WERI-Rb-1 (cell line): ENCODE data around the gene MYT1.
"Not testable (repeated sequence)": the region's sequence is repeated elsewhere in the genome, so short reads cannot be mapped to it uniquely, and the experiment has no call there.

Source experiments
- DNase-seq: peaks from one replicate; pipeline ENCODE4 v3.0.0-alpha.2; 2020
- H3K27ac ChIP-seq: fragments of 250-450 bp; sonication (Bioruptor Pico); 2 replicates; pipeline ENCODE4 v1.5.1; 2020; ENCODE audit warnings: mild to moderate bottlenecking, moderate library complexity
- H3K27me3 ChIP-seq: fragments of 250-450 bp; sonication (Bioruptor Pico); 2 replicates; pipeline ENCODE4 v1.5.1; 2021; ENCODE audit warnings: mild to moderate bottlenecking, low read depth, moderate library complexity; ENCODE audit not compliant: insufficient read depth, severe bottlenecking
- H3K36me3 ChIP-seq: fragments of 250-450 bp; sonication (Bioruptor Pico); 2 replicates; pipeline ENCODE4 v1.5.1; 2020; ENCODE audit warnings: mild to moderate bottlenecking, moderate library complexity
- H3K4me3 ChIP-seq: 2 replicates; pipeline ENCODE4 v1.5.1; 2011; ENCODE audit warnings: low read depth, mild to moderate bottlenecking, control low read depth, low read length
- H3K9me3 ChIP-seq: fragments of 250-450 bp; sonication (Bioruptor Pico); 2 replicates; pipeline ENCODE4 v1.5.1; 2021; ENCODE audit warnings: mild to moderate bottlenecking, moderate library complexity; ENCODE audit not compliant: severe bottlenecking
- TF ChIP-seq, protein P1 (sequence below): IDR thresholded peaks from 2 replicates; pipeline ENCODE4 v1.5.1; 2011; ENCODE audit warnings: low read depth, mild to moderate bottlenecking, control low read depth, inconsistent platforms, low read length

The MYT1 gene

DNA sequence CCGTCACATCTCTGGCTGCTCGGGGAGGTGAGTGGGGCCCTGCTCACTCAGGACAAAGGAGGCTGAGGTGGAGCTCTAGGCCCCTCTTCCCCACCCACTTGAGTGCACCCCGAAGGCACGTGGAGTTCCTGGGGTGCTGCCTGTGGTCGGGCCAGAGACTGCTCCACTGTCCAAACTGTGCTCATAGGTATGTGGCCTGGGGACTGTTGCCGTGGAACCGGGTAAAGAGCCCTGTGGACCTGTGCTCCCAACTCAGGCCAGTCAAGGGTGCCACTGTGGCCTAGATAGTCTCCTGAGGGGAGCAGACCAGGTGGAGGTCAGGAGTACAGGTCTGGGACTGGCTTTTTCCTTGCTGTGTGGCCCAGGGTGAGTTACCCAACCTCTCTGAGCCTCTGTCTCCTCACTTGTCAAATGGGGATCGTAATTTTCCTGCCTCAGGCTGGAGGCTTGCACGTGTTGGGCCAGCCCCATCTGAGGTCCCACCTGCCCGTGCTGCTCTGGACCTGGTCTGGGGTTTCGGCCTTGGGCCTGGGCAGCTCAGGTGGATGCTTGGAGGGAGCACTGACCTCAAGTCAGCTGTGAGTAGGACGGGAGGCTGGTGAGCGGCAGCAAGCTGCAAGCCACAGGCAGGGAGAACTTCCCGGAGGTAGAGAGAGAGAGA lies 44.4 kb upstream of the MYT1 start:
- Histone ChIP-seq H3K36me3 (no peaks in the 10 kb centered on the region), H3K27ac (no peak overlapping the region), H3K4me3 (no peak overlapping the region), H3K27me3 (no peaks in the 10 kb centered on the region), H3K9me3 (no peaks in the 10 kb centered on the region)
- TF ChIP-seq, protein P1, sequence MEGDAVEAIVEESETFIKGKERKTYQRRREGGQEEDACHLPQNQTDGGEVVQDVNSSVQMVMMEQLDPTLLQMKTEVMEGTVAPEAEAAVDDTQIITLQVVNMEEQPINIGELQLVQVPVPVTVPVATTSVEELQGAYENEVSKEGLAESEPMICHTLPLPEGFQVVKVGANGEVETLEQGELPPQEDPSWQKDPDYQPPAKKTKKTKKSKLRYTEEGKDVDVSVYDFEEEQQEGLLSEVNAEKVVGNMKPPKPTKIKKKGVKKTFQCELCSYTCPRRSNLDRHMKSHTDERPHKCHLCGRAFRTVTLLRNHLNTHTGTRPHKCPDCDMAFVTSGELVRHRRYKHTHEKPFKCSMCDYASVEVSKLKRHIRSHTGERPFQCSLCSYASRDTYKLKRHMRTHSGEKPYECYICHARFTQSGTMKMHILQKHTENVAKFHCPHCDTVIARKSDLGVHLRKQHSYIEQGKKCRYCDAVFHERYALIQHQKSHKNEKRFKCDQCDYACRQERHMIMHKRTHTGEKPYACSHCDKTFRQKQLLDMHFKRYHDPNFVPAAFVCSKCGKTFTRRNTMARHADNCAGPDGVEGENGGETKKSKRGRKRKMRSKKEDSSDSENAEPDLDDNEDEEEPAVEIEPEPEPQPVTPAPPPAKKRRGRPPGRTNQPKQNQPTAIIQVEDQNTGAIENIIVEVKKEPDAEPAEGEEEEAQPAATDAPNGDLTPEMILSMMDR: no peak
- DNase-seq: no peak

GRCh38 chr20:64121586-64121985 lies 42.7 kb upstream of the MYT1 start:
- Histone ChIP-seq H3K36me3 (no peaks in the 10 kb centered on the region), H3K27ac (no peak overlapping the region), H3K27me3 (no peaks in the 10 kb centered on the region), H3K9me3 (no peaks in the 10 kb centered on the region), H3K4me3 (no peak overlapping the region)
- TF ChIP-seq, protein P1: no peak
- DNase-seq: no peak

DNA sequence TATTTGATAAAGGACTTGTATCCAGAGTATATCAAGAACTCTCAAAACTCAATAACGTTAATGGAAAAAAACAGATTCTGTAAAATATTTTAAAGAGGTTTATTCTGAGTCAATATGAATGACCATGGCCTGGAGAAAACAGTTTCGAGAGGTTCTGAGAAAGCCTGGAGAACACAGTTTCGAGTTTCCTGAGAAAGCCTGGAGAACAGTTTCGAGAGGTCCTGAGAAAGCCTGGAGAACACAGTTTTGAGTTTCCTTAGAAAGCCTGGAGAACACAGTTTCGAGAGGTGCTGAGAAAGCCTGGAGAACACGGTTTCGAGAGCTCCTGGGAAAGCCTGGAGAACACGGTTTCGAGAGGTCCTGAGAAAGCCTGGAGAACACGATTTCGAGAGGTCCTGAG lies 41.3 kb upstream of the MYT1 start:
- H3K27me3 ChIP-seq, H3K4me3 ChIP-seq, H3K36me3 ChIP-seq, H3K9me3 ChIP-seq, H3K27ac ChIP-seq, DNase-seq: not testable (repeated sequence)

GRCh38 chr20:64123517-64123916 lies 40.7 kb upstream of the MYT1 start:
- H3K36me3 ChIP-seq, H3K27me3 ChIP-seq, DNase-seq, H3K4me3 ChIP-seq, H3K9me3 ChIP-seq, H3K27ac ChIP-seq: not testable (repeated sequence)

GRCh38 chr20:64129146-64129782 lies 35.0 kb upstream of the MYT1 start:
- Histone ChIP-seq H3K9me3 (no peaks in the 10 kb centered on the region), H3K27me3 (no peaks in the 10 kb centered on the region), H3K27ac (no peak overlapping the region), H3K4me3 (no peak overlapping the region), H3K36me3 (no peaks in the 10 kb centered on the region)
- TF ChIP-seq, protein P1: no peak
- DNase-seq: no peak

GRCh38 chr20:64130271-64130670 lies 34.0 kb upstream of the MYT1 start:
- no peak for DNase-seq
- Histone ChIP-seq H3K36me3 (no peaks in the 10 kb centered on the region), H3K9me3 (no peaks in the 10 kb centered on the region), H3K27me3 (no peaks in the 10 kb centered on the region), H3K4me3 (no peak overlapping the region), H3K27ac (no peak overlapping the region)
- TF ChIP-seq, protein P1: no peak

GRCh38 chr20:64130876-64131275 lies 33.4 kb upstream of the MYT1 start:
- H3K36me3 ChIP-seq: no peaks in the 10 kb centered on the region
- no peak overlapping the region for H3K4me3 ChIP-seq
- H3K27me3 ChIP-seq: no peaks in the 10 kb centered on the region
- no peak overlapping the region for H3K27ac ChIP-seq
- TF ChIP-seq, protein P1: no peak
- H3K9me3 ChIP-seq: no peaks in the 10 kb centered on the region
- DNase-seq: no peak
